Sigmoid colon (tissue), 7 donors: Measurements from ENCODE around the gene HCRT. TPM values are rescaled to one million over a fixed set of nuclear protein-coding genes. Genes with fewer than 3 reads are reported as not detected.

Experiments used
- DNase-seq: peaks from one replicate; pipeline ENCODE4 v3.0.0-alpha.2; 2019
- H3K27ac ChIP-seq, 4 donors: fragments of 200-600 bp; sonication (generic); one replicate each; pipeline ENCODE4 v1.5.1; 2016 to 2019; ENCODE audit warnings: mild to moderate bottlenecking in 1 of 4
- H3K27me3 ChIP-seq, 3 donors: fragments of 200-600 bp; sonication (generic); one replicate each; pipeline ENCODE4 v1.5.1; 2019; ENCODE audit warnings: mild to moderate bottlenecking in 1 of 3
- H3K36me3 ChIP-seq, 4 donors: fragments of 200-600 bp; sonication (generic); one replicate each; pipeline ENCODE4 v1.5.1; 2016 to 2019
- H3K4me1 ChIP-seq, 4 donors: fragments of 200-600 bp; sonication (generic); one replicate each; pipeline ENCODE4 v1.5.1; 2017 to 2019
- H3K4me3 ChIP-seq, 4 donors: fragments of 200-600 bp; sonication (generic); one replicate each; pipeline ENCODE4 v1.5.1; 2017 to 2019; ENCODE audit warnings: mild to moderate bottlenecking in 2 of 4, moderate library complexity in 1 of 4
- H3K9me3 ChIP-seq, 4 donors: fragments of 200-600 bp in 3 of 4; sonication (generic) in 3 of 4; one replicate each; pipeline versions ENCODE4 v1.5.1 to v1.6.1; 2013 to 2019
- EP300 ChIP-seq, 4 donors: sonication (generic); formaldehyde crosslinking; IDR thresholded peaks; one replicate each; pipeline ENCODE4 v1.6.1; 2017; ENCODE audit warnings: antibody characterized with exemption in 4 of 4
- POLR2A ChIP-seq, 2 donors: fragments of 450-650 bp; IDR thresholded peaks; one replicate each; pipeline ENCODE4 v1.6.1; 2016; ENCODE audit warnings: antibody characterized with exemption in 2 of 2, mild to moderate bottlenecking in 2 of 2, moderate library complexity in 2 of 2
- POLR2AphosphoS5 ChIP-seq, 4 donors: sonication (generic); formaldehyde crosslinking; IDR thresholded peaks; one replicate each; pipeline ENCODE4 v1.6.1; 2017; ENCODE audit warnings: antibody characterized with exemption in 4 of 4
- WGBS, 2 donors: extraction: QIAGEN DNeasy Blood & Tissue Kit; methylation state at CpG; one replicate each; pipeline ENCODE4 v1.1.7; 2013; 5-methylcytosine and 5-hydroxymethylcytosine counted together
- intact Hi-C: fragments of 100-400 bp; cut with DNase I; formaldehyde crosslinking; loops from one replicate; pipeline ENCODE4 v1.15.1; 2023
- polyA plus RNA-seq, 3 donors: library from polyadenylated mRNA; stranded (reverse); fragments of 200-250 nt; gene quantifications; one replicate each; pipeline ENCODE4 v1.2.3, GENCODE V29; 2013
- total RNA-seq, 4 donors: library from RNA; depleted of rRNA; stranded (reverse); fragments of >200 nt; gene quantifications; one replicate each; pipeline ENCODE4 v1.1.0, GENCODE V29; 2016
- TF ChIP-seq, protein P1 (sequence below), 4 experiments: fragments of 450-650 bp in 3 of 4; fragments of 200-600 bp in 1 of 4; IDR thresholded peaks; one replicate each; pipeline ENCODE4 v1.5.1; 2016 to 2019; ENCODE audit warnings: antibody characterized with exemption in 4 of 4, mild to moderate bottlenecking in 3 of 4, moderate library complexity in 2 of 4
- donor health status: healthy with polysubstance abuse.
- donor health status: Bipolar disorder and iron deficiency.
- donor health status: healthy.

The HCRT gene
- total and polyA plus RNA-seq, 7 donors, result not detected

DNA sequence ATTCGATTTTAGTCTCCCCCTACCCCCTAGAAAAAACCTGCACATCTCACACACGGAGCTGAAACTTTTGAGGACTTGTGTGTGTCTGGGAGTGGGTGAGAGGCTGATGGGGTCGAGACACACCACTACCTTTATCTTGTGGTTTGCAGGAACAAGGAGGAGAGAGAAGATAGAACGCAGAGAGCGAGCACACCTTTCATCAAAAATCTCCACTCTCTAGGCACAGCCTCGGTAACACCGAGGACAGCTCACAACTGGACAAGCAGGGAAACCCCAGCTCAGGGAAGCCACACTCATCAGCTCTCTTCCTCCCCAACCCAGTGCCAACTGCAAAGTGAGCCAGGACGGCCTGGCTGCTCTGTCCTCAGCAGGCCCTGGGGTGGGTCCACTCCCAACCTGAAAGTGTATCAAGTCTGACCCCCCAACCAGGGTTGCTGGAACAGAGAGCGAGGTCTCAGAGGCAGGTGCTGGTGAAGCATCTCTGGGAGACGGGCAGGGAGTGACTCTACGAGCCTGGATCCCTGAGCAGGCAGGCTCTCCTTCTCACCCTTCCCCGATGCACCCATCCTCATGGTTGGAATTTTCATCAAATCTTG, 14.3 kb upstream of the HCRT start:
- Histone ChIP-seq H3K27me3 (no peaks in the 10 kb centered on the region), H3K36me3 (peaks cover 4 to 61% (median 28%) of the 10 kb centered on the region in 4 donors), H3K4me1 (peaks cover 0 to 4% (median 3%) of the 10 kb centered on the region in 4 donors), H3K4me3 (no peak overlapping the region), H3K27ac (peak overlapping the region in 1 of 4 donors; percentile 21), H3K9me3 (no peaks in the 10 kb centered on the region)
- intact Hi-C loops, result no loop called here
- 84 to 86% methylated on average over 12 of the region's 12 CpGs for WGBS, 2 donors
- DNase-seq, result no peak
- TF ChIP-seq POLR2A (IDR thresholded peaks at IDR 0.05) (no peak), POLR2AphosphoS5 (IDR thresholded peaks at IDR 0.05) (no peak), EP300 (IDR thresholded peaks at IDR 0.05) (no peak)
- TF ChIP-seq, protein P1, sequence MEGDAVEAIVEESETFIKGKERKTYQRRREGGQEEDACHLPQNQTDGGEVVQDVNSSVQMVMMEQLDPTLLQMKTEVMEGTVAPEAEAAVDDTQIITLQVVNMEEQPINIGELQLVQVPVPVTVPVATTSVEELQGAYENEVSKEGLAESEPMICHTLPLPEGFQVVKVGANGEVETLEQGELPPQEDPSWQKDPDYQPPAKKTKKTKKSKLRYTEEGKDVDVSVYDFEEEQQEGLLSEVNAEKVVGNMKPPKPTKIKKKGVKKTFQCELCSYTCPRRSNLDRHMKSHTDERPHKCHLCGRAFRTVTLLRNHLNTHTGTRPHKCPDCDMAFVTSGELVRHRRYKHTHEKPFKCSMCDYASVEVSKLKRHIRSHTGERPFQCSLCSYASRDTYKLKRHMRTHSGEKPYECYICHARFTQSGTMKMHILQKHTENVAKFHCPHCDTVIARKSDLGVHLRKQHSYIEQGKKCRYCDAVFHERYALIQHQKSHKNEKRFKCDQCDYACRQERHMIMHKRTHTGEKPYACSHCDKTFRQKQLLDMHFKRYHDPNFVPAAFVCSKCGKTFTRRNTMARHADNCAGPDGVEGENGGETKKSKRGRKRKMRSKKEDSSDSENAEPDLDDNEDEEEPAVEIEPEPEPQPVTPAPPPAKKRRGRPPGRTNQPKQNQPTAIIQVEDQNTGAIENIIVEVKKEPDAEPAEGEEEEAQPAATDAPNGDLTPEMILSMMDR (IDR thresholded peaks at IDR 0.05), result no peak

GRCh38 chr17:42198897-42199296, 13.6 kb upstream of the HCRT start:
- Histone ChIP-seq H3K36me3 (peaks cover 3 to 55% (median 24%) of the 10 kb centered on the region in 4 donors), H3K27me3 (no peaks in the 10 kb centered on the region), H3K27ac (no peak overlapping the region), H3K4me1 (peaks cover 0 to 7% (median 5%) of the 10 kb centered on the region in 4 donors), H3K9me3 (no peaks in the 10 kb centered on the region), H3K4me3 (no peak overlapping the region)
- intact Hi-C loops, result no loop called here
- peak in 1 of 4 donors; percentile 10 for TF ChIP-seq POLR2AphosphoS5 (IDR thresholded peaks at IDR 0.05)
- no peak for TF ChIP-seq EP300 (IDR thresholded peaks at IDR 0.05)
- DNase-seq, result no peak
- WGBS, 2 donors, result 64 to 93% methylated on average over 4 of the region's 4 CpGs

DNA sequence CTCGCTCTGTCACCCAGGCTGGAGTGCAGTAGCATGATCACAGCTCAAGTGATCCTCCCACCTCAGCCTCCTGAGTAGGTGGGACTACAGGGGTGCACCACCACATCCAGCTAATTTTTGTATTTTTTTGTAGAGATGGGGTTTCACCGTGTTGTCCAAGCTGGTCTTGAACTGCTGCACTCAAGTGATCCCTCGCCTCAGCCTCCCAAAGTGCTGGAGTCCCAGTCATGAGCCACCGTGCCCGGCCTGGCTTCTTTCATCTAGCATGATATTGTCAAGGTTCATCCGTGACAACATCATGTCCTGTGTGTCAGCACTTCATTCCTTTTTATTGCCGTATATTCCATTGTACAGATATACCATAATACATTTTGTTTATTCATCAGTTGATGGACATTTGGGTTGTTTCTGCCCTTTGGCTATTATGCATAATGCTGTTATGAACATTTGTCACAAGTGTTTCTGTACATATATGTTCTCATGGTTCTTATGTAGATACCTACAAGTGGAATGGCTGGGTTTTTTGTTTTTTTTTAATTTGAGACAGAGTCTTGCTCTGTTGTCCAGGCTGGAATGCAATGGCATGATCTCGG, 12.4 kb upstream of the HCRT start:
- Histone ChIP-seq H3K9me3 (no peaks in the 10 kb centered on the region), H3K27me3 (no peaks in the 10 kb centered on the region), H3K4me1 (peaks cover 0 to 18% (median 16%) of the 10 kb centered on the region in 4 donors), H3K4me3 (no peak overlapping the region), H3K27ac (no peak overlapping the region), H3K36me3 (peaks cover 0 to 43% (median 15%) of the 10 kb centered on the region in 4 donors)
- WGBS, 2 donors, result 94 to 95% methylated on average over 8 of the region's 8 CpGs
- TF ChIP-seq, protein P1 (IDR thresholded peaks at IDR 0.05), result no peak
- TF ChIP-seq POLR2A (IDR thresholded peaks at IDR 0.05) (no peak), EP300 (IDR thresholded peaks at IDR 0.05) (no peak), POLR2AphosphoS5 (IDR thresholded peaks at IDR 0.05) (no peak)
- intact Hi-C loops, result no loop called here
- DNase-seq, result no peak

DNA sequence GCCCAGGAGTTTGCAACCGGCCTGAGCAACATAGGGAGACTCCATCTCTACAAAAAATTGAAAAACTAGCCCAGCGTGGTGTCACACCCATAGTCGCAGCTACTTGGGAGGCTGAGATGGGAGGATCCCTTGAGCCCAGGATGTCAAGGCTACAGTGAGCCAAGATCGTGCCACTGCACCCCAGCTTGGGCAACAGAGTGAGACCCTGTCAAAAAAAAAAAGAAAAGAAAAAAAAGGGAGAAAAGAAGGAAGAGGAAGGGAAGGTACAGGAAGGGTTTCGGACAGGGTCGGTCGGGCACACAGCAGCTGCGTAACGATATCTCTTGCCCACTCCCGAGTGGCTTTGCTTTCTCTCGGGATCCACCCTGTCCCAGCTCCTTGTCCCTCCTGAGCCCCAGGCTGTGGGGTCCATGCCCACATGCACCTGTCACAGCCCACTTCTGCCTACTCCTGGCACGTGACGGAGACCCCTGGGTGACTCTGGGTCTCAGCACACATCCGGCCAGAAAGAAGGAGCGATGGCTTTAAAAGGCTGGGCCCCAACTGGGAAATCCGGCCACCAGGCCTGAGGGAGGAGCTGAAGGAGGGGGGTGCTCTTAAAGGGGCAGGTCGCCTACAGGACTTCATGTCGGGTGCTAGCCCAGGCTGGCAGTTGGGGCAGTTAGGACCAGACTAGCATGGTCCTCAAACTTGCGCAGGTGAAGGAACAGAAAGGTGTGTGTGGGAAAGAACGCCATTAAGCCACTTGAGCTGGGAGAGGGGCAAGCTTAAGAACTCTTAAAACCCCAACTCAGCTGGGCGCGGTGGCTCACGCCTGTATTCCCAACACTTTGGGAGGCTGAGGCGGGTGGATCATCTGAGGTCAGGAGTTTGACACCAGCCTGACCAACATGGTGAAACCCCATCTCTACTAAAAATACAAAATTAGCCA, 9.0 kb upstream of the HCRT start, which contains the start of gene GHDC:
TSS of gene GHDC (minus strand) at position 526 of the 931 bp plus-strand sequence. CDS start 913 bp downstream, outside the sequence.
- intact Hi-C loops, result loop anchor here (5.0 kb wide), 2 partner anchors 37 to 93 kb away; partner anchors contain the start of gene STAT5A
- 13 to 22% methylated on average over 24 of the region's 24 CpGs for WGBS, 2 donors
- TF ChIP-seq, protein P1 (IDR thresholded peaks at IDR 0.05), result no peak
- TF ChIP-seq POLR2AphosphoS5 (IDR thresholded peaks at IDR 0.05), result peak in 3 of 4 donors; percentile 70 to 77 (median 74)
- peak; percentile 94 for DNase-seq
- Histone ChIP-seq H3K4me3 (peak within 1 kb of the TSS; percentile 62 to 81 (median 64)), H3K36me3 (peaks cover 0 to 13% (median 0%) of the 10 kb centered on the region in 4 donors), H3K4me1 (peaks cover 0 to 26% (median 19%) of the 10 kb centered on the region in 4 donors), H3K27ac (peak within 1 kb of the TSS; percentile 81 to 86 (median 84)), H3K9me3 (no peaks in the 10 kb centered on the region), H3K27me3 (no peaks in the 10 kb centered on the region)
